K562 (cell line): ENCODE data around the gene PHF19. TPM values are rescaled to one million over a fixed set of nuclear protein-coding genes. Genes with fewer than 3 reads are reported as not detected.

Experiments
- C11orf30 ChIP-seq: fragments of 450-650 bp; IDR thresholded peaks from 2 replicates; pipeline ENCODE4 v1.6.1; 2016; ENCODE audit warnings: low read depth, mild to moderate bottlenecking
- CEBPB ChIP-seq: fragments of 450-650 bp; IDR thresholded peaks from 2 replicates; pipeline ENCODE4 v1.6.1; 2016; ENCODE audit warnings: missing genetic modification characterization, missing compliant biosample characterization
- CHD1 ChIP-seq: fragments of 200-600 bp; sonication (generic); IDR thresholded peaks from one replicate; pipeline ENCODE4 v1.6.1; 2012; ENCODE audit warnings: mild to moderate bottlenecking, moderate library complexity, low read length, inconsistent platforms
- EGR1 ChIP-seq: fragments of 450-650 bp; conservative IDR thresholded peaks from 2 replicates; pipeline ENCODE4 v1.6.1; 2017; ENCODE audit warnings: mild to moderate bottlenecking
- EP300 ChIP-seq: IDR thresholded peaks from 2 replicates; pipeline ENCODE4 v1.6.1; 2012; ENCODE audit warnings: low read length, improper control_type of control experiment
- ETV6 ChIP-seq, 3 experiments: fragments of 150-350 bp in 1 of 3; sonication (generic) in 1 of 3; formaldehyde crosslinking in 1 of 3; IDR thresholded peaks; 2 replicates each; pipeline versions ENCODE4 v1.6.1 to v1.8.0; 2014 to 2022; ENCODE audit warnings: borderline replicate concordance in 2 of 3, low read depth in 2 of 3, antibody characterized with exemption in 1 of 3, low read length in 1 of 3, mild to moderate bottlenecking in 1 of 3, missing genetic modification reagents in 1 of 3
- GATA2 ChIP-seq: sonication (generic); formaldehyde crosslinking; IDR thresholded peaks from 2 replicates; pipeline ENCODE4 v1.4.0; 2020; ENCODE audit warnings: mild to moderate bottlenecking, missing genetic modification reagents
- HES1 ChIP-seq: fragments of 450-650 bp; IDR thresholded peaks from 2 replicates; pipeline ENCODE4 v1.6.1; 2016; ENCODE audit warnings: low read depth, mild to moderate bottlenecking, moderate library complexity
- KAT7 ChIP-seq: sonication (generic); formaldehyde crosslinking; IDR thresholded peaks from 2 replicates; pipeline ENCODE4 v1.8.0; 2022; ENCODE audit warnings: missing genetic modification reagents, mild to moderate bottlenecking, borderline replicate concordance
- KDM2B ChIP-seq: fragments of 250-450 bp; sonication (Bioruptor Pico); IDR thresholded peaks from 2 replicates; pipeline ENCODE4 v1.8.0; 2021; ENCODE audit warnings: mild to moderate bottlenecking, moderate library complexity
- MIER1 ChIP-seq: fragments of 450-650 bp; IDR thresholded peaks from 2 replicates; pipeline ENCODE4 v1.6.1; 2016; ENCODE audit warnings: antibody characterized with exemption, mild to moderate bottlenecking, low read depth
- MXD1 ChIP-seq: fragments of 250-450 bp; sonication (Bioruptor Pico); IDR thresholded peaks from 2 replicates; pipeline ENCODE4 v1.8.0; 2021; ENCODE audit warnings: borderline replicate concordance, mild to moderate bottlenecking, moderate library complexity; ENCODE audit not compliant: poor library complexity, severe bottlenecking
- NFIC ChIP-seq: fragments of 450-650 bp; IDR thresholded peaks from 2 replicates; pipeline ENCODE4 v1.6.1; 2017; ENCODE audit warnings: mild to moderate bottlenecking, inconsistent platforms
- NFIX ChIP-seq: fragments of 250-450 bp; sonication (Bioruptor Pico); IDR thresholded peaks from 2 replicates; pipeline ENCODE4 v1.4.0; 2020; ENCODE audit warnings: low read depth, mild to moderate bottlenecking, moderate library complexity
- NFXL1 ChIP-seq: fragments of 450-650 bp; formaldehyde crosslinking; IDR thresholded peaks from 2 replicates; pipeline ENCODE4 v1.4.0; 2021; ENCODE audit warnings: mild to moderate bottlenecking
- SRSF1 ChIP-seq: fragments of 200-400 bp; formaldehyde crosslinking; IDR thresholded peaks from 2 replicates; pipeline ENCODE4 v1.6.1; 2017; ENCODE audit warnings: mild to moderate bottlenecking, low read depth, low read length, moderate library complexity
- TAF15 ChIP-seq: fragments of 200-400 bp; formaldehyde crosslinking; IDR thresholded peaks from 2 replicates; pipeline ENCODE4 v1.6.1; 2017; ENCODE audit warnings: mild to moderate bottlenecking, low read depth, low read length, moderate library complexity
- VEZF1 ChIP-seq: fragments of 200-800 bp; sonication (Bioruptor generic); IDR thresholded peaks from 2 replicates; pipeline ENCODE4 v1.6.1; 2017; ENCODE audit warnings: missing genetic modification characterization, missing compliant biosample characterization
- ZFP30 ChIP-seq: fragments of 250-450 bp; sonication (Bioruptor Pico); IDR thresholded peaks from 2 replicates; pipeline ENCODE4 v1.8.0; 2022; ENCODE audit warnings: moderate library complexity, mild to moderate bottlenecking, inconsistent platforms, borderline replicate concordance
- ZKSCAN8 ChIP-seq: fragments of 200-800 bp; sonication (Bioruptor generic); IDR thresholded peaks from 2 replicates; pipeline ENCODE4 v1.6.1; 2016; ENCODE audit warnings: missing genetic modification characterization, missing compliant biosample characterization
- ZNF518B ChIP-seq: fragments of 250-450 bp; sonication (Bioruptor Pico); IDR thresholded peaks from 2 replicates; pipeline ENCODE4 v1.5.0; 2021; ENCODE audit warnings: mild to moderate bottlenecking, moderate library complexity
- ZNF76 ChIP-seq: fragments of 250-450 bp; sonication (Bioruptor Pico); IDR thresholded peaks from 2 replicates; pipeline ENCODE4 v1.4.0; 2020; ENCODE audit warnings: mild to moderate bottlenecking, moderate library complexity, borderline replicate concordance
- polyA plus RNA-seq, 8 experiments: library from polyadenylated mRNA; depleted of rRNA in 4 of 8; stranded (reverse) in 5 of 8; unstranded in 3 of 8; fragments of >200 nt; fragmentation: Nextera tagmentation in 2 of 8; fragmentation: Illumina TruSeq in 1 of 8; extraction: Ambion mirVana in 2 of 8; extraction: Trizol in 1 of 8; gene quantifications; 2 replicates each; pipeline versions ENCODE4 v1.2.1 to v1.2.3, GENCODE V29; 2011 to 2014; ENCODE audit warnings: inconsistent platforms in 1 of 8, missing spikeins in 1 of 8
- total RNA-seq, 7 experiments: library from RNA; depleted of rRNA in 6 of 7; stranded (reverse); fragments of >200 nt in 6 of 7; fragmentation: Illumina TruSeq in 2 of 7; extraction: Trizol in 2 of 7; gene quantifications; 2 replicates each; pipeline versions ENCODE4 v1.2.1 to v1.2.3, GENCODE V29; 2011 to 2021; ENCODE audit warnings: low replicate concordance in 1 of 7

PHF19 gene
- total and polyA plus RNA-seq, 9 of the 15 experiments (the other 6 are each of a cell fraction or from before 2014, with no cell fraction given): 95.8 to 403 (median 255) TPM

- TF ChIP-seq KAT7 (CRISPR knock-in tag): no peak
- no peak for TF ChIP-seq ZFP30 (CRISPR knock-in tag)
- TF ChIP-seq EGR1: no peak
- TF ChIP-seq MXD1: no peak
- no peak for TF ChIP-seq NFIC
- no peak for TF ChIP-seq GATA2 (CRISPR knock-in tag)
- TF ChIP-seq ZNF518B (CRISPR knock-in tag): no peak
- peak; percentile 59; the same call in 1 of the 2 replicates for TF ChIP-seq EP300
- no peak for TF ChIP-seq CEBPB (tag)
- no peak for TF ChIP-seq ZKSCAN8 (CRISPR knock-in tag)
- TF ChIP-seq SRSF1: no peak
- TF ChIP-seq MIER1: no peak
- no peak for TF ChIP-seq HES1
- no peak for TF ChIP-seq ZNF76 (CRISPR knock-in tag)
- TF ChIP-seq TAF15: no peak
- TF ChIP-seq C11orf30: no peak
- no peak for TF ChIP-seq KDM2B
- no peak for TF ChIP-seq VEZF1 (CRISPR knock-in tag)
- TF ChIP-seq NFXL1 (CRISPR knock-in tag): no peak
- TF ChIP-seq CHD1: peak; percentile 95
- TF ChIP-seq ETV6 (IDR thresholded peaks at IDR 0.05; ENCODE audit: borderline replicate concordance in 1 of 2, low read depth in 2 of 2, low read length in 1 of 2): no peak
- TF ChIP-seq ETV6 (CRISPR knock-in tag; IDR thresholded peaks at IDR 0.05; ENCODE audit: borderline replicate concordance): no peak
- TF ChIP-seq NFIX: no peak
Observed at GRCh38 chr9:120842685-120843485, 34.1 kb downstream of the PHF19 start, which contains the start of gene PSMD5 (continued).
